ENCODE measurements around the gene ZMIZ1.
A peak's percentile ranks its signal among the peaks of the same experiment; 100 is the strongest.

The ZMIZ1 gene

DNA sequence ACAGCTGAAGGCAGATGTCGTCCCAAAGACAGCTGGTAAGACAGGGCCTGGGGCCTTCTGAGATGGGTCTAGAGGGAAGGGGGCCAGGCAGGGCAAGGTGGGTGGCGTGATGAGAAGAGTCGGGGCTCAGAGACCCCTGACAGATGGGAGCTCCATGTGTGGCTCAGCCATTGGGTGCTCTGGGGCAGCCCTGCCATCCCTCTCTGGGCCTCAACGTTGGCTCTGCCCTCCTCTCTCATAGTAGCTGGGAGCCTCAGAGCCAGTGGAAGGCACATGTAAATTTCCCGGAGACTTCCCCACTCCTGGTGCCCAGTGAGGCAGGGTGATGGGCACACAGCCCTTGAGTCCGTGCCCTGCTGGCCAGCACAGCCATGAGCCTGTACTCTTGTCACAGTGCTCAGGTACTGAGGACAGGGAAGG, 280.3 kb downstream of the ZMIZ1 start:
- no peak for DNase-seq

DNA sequence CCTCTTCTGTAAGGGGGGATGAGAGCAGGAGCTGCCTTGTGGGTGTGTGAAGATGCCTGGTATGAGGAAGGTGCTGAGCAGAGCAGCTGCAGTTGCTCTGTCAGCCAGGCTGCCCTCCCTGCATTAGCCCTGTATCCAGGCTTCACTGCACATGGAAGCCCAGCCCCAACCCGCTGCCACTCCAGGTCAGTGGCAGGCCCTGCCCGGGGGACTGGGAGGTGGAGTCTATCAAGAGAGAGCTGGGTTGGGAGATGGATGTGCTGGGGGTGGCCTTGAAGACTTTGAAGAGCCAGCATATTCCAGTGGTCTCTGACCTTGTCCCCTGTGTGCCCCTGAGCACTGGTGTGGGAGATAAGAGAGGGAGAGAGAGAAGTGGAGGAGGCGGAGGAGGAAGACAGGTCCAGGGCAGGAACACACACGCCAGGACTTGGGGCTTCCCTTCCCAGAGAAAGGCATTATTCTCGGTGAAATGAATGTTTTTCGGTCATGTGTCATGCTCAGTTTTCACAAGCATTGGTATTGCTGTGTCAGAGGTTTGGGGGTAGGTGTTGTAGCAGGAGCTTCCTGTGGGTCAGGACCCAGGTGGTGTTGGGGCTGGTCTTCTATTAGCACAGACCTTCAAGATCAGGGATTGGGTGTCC, 281.1 kb downstream of the ZMIZ1 start:
- no peak for DNase-seq

DNA sequence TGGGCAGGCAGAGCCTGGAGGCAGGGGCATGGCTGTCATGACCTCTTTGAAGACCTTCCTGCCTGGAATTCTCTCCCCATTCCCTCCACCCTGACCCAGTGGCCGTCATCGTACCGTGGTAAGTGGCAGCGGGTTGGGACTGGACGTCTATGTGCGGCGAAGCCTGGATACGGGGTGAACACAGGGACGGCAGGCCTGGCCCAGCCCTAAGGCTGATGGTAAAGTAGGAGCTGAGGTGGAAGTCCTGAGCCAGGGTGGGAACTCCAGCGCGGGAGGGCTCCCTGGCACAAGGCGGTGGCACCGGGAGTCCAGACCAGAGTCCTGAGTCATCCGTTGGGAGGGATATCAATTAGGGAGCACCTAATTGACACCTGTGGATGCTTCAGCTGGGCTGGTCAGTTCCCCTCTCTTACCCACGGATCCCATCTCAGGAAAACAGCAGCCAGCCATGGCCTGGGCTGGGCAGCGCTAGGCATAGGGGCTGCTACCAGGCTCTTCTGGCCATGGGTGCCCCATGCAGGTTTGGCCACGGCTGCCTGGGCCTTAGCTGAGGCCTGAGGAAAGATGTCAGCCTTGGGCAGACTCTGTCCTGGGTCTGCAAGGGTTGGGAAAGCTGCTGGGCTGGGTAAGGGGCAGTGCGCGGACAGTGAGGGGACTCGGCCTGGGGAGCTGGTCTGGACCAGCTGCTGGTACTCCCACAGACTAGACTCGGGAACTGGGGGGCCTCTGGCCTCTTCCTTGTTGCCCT, 281.8 kb downstream of the ZMIZ1 start:
- no peak for DNase-seq

DNA sequence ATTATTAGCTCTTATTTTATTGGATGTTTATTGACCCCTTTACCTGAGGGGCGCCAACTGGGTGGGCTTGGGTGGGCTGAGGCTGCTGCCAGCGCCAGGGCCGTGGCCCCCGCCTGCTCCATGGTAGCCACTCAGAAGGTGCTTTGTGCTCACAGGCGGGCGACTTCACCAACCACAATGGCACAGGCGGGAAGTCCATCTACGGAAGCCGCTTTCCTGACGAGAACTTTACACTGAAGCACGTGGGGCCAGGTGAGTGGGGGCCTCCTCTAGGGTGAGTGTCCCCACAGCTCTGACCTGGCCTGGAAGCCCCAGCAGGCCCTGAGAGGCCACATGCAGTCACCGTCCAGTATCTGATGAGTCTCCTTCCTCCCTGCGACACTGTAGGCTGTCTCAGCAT, 282.6 kb downstream of the ZMIZ1 start:
- DNase-seq = no peak

DNA sequence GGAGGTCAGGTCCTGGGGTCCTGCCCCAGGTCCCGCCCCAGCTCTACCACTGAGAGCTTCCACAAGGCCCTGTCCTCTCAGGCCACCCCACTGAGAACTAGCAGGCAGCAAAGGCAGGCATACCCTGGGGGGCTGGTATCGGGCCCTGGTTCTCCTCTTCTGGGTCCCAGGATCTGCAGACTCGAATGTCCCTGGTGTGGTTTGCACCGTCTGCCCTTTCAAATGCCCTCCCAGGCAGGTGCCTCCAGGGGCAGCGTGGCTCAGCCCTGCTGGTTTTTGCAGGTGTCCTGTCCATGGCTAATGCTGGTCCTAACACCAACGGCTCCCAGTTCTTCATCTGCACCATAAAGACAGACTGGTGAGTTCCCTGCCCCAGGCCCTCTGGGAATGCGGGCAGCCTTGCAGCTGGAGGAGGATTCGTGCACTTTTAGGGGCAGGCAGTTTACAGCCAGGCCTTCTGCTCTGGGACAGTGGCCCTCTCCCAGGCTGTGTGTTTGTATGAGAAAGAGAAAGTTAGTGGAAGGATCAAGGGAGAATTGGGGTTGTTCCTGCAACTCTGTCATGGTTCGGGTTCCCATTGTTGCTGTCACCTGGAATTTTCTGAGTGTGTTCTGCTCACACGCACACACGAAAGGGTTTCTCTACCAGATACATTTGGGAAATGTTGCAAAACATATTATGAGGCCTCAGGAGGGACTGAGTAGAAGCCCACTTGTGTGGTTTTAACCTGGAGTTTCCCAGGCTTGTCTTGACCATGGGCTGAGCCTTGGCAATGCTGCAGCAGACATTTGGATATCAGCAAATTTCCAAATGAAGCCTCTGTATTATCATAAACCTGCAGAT, 283.5 kb downstream of the ZMIZ1 start:
- no peak for DNase-seq

DNA sequence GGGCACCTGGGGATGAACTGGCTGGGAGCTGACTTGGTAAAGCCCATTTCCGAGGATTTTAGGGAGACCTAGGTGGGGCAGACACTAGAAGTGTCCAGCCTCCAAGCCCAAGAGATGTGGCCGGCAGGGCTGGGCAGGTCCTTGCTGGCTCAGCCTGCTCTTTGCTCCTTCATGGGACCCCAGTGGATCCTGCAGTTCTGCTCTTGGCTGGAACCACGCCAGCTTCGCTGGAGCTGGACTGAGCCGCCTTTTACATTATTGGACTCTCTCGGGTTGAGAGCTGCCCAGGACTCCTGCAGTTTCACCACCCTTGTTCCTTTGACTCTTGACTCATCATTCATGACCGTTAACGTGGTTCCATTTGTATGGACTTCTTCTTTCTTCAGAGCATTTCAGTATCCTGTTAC, 284.2 kb downstream of the ZMIZ1 start:
- peak; percentile 6 to 13 for DNase-seq

DNA sequence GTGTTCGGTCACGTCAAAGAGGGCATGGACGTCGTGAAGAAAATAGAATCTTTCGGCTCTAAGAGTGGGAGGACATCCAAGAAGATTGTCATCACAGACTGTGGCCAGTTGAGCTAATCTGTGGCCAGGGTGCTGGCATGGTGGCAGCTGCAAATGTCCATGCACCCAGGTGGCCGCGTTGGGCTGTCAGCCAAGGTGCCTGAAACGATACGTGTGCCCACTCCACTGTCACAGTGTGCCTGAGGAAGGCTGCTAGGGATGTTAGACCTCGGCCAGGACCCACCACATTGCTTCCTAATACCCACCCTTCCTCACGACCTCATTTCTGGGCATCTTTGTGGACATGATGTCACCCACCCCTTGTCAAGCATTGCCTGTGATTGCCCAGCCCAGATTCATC, 285.0 kb downstream of the ZMIZ1 start:
- DNase-seq = no peak

DNA sequence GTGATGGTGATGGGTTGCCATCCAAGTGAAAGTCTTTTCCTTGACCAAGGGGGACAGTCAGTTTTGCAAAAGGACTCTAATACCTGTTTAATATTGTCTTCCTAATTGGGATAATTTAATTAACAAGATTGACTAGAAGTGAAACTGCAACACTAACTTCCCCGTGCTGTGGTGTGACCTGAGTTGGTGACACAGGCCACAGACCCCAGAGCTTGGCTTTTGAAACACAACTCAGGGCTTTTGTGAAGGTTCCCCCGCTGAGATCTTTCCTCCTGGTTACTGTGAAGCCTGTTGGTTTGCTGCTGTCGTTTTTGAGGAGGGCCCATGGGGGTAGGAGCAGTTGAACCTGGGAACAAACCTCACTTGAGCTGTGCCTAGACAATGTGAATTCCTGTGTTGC, 285.4 kb downstream of the ZMIZ1 start:
- no peak for DNase-seq

DNA sequence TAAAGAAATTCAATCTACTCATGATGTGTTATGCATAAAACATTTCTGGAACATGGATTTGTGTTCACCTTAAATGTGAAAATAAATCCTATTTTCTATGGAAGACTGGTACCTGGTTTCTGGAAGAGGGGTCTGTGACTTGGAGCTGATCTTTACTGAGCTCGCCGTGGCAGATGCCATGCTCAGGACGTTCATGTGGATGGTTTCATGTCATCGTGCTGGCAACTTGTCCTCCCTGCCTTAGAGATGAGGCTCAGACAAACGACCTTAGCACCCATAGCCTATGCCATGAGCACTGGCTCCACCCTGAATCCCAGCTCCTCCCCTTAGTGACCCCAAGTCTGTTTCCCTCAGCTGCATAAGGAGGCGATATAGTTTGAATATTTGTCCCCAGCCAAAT, 285.8 kb downstream of the ZMIZ1 start:
- DNase-seq = no peak

DNA sequence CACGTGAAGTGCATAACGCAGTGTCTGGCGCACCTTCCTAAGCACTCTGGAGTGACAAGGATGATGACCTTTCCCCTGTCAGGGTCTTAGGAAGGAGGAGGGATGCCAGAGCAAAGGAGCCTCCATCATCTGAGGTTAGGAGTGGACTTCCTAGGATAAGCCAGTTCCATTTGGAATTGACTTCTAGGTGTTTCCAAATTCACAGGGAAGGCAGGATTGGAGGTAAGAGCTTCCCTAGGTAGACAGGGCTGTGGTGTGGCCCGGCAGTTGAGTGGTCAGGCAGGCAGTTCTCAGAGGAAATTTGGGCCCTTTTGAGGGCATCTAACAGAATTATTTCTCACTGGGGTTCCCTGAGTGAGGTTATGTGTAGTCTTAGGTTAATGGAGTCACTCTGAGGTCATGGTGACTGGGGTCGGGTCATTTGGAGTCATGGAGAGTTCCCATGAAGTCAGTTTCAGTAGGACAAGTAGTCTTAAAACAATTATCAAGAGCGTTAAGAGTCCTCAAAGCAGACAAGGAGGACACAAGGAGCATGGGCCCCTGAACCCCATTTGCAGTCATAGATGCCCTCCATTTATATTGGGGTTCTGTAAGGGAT, 286.8 kb downstream of the ZMIZ1 start:
- DNase-seq = no peak

DNA sequence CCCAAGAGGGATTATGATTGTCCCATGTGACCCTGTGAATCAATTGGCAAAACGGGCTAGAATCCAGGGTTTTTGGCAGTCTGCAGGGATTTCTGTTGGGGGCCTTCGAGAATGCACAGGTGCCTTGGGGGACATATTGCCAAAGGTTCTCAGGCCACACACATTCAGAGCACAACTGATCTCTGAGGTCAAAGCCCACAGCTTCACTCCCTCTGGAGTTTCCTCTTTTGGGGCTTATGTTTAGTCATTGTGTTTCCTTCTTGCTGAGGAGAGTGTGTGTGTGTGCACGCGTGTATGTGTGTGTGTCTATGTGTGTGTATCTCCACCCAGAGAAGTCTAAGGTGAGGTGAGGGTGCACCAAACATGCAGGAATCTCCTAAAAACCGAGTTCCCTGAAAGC, 287.3 kb downstream of the ZMIZ1 start:
- peak; percentile 92 for DNase-seq

DNA sequence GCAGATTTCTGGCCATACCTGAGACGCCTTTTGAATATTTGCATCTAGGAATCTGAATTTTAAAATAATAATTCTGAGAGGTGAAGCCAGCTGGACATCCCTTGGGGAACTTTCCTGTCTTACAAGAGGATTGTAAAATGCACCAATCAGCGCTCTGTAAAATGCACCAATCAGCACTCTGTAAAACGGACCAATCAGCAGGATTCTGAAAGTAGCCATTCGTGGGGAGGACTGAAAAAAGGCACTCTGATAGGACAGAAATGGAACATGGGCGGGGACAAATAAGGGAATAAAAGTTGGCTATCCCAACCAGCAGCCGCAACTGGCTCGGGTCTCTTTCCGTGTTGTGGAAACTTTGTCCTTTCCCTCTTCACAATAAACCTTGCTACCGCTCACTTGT, 288.4 kb downstream of the ZMIZ1 start:
- no peak for DNase-seq

DNA sequence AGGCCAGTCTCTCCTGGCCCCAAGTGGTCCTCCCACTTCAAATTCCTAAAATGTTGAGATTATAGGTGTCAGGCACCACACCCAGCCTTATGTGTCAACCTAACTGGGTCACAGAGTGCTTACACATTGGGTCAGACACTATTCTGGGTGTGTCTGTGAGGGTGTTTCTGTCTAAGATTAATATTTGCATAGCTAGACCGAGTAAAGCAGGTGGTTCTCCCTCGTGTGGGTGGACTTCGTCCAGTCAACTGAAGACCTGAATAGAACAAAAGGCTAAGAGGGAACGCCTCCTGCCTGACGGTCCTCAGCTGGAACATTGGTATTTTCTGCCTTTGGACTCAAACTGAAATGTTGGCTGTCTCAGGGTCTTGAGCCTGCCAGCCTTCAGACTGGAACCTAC, 290.0 kb downstream of the ZMIZ1 start:
- DNase-seq = no peak

DNA sequence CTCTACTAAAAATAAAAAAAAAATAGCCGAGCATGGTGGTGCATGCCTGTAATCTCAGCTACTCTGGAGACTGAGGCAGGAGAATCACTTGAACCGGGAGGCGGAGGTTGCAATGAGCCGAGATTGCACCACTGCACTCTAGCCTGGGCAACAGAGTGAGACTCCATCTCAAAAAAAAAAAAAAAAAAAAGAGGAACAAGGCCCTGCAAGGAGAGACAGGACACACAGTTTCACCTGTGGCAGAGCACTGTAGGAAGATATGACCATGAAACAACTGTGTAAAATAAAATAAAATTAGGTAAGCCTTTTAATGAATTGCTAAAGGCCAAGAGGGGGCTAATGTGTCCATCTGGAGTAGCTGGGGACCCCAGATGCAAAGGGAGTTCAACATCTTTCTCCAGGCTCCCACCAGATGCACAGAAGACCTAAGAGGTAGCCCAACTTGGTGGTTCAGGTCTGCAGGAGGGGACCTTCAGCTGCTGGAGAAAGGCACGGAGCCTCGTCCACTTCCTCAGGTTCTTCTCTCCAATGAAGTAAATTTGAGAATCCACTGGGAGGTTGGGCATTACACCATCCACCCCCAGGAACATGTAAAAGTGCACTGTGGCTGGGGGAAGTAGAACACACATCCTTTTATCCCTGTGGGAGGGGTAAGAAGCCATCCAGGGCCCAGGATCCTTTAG, 291.2 kb downstream of the ZMIZ1 start:
- DNase-seq = no peak

DNA sequence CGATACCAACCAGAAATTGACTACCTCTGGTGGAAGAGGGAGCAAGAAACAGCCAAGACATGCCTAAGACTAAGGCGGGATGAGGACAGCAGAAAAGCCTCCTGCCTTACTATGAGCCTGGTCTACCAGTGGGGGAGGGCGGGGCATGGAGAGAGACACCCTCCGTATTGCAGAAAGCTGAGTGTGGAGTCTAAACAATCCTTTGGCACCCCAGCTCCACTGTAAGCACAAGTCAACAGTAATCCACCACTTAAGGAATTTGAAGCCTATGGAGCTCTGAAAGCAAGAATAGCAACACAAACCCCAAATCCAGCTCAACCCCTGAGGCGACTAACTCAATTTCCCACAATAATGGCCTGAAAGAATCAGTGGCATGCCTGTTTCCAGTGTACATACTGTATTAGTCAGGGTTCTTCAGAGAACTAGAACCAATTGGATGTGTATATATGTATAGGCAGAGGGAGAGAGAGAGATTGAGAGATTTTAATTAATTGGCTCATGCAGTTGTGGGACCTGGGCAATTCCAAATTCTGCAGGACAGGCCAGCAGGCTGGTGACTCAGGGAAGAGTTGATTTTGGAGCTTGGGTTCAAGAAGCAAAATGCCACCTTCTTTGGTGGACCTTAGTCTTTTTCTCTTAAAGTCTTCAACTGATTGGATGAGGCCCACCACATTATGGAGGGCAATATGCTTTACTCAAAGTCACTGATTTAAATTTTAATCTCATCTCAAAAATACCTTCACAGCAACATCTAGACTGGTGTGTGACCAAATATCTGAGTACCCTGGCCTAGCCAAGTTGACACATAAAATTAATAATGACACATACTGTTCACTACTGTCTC, 292.0 kb downstream of the ZMIZ1 start:
- DNase-seq = no peak

DNA sequence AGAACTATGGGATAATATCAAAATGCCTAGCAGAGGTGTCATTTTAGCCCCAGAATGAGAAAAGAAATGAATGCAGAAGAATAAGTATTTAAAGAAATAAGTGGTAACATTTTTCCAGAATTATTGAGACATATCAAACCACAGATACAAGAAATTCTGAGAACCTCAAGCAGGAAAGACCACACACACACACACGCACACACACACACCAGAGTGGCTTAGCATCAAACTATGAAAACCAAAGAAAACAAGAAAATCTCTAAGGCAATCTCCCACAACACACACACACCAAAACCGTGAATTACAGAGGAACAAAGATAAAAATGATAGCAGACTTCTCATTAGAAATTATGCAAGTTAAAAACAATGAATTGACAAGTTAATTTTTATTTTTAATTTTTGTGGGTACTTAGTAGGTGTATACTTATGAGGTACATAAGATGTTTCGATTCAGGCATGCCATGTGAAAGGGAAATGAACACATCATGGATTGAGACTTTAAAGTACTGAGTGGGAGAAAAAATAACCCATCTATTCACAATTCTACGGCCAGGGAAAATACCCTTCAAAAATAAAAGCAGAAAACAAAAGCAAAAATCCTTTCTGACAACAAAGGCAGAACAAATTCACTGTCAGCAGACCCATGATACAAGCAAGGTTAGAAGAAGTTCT, 293.1 kb downstream of the ZMIZ1 start:
- DNase-seq = no peak

All from Kasumi-1 (cell line).